Psoas muscle (tissue), 8 donors: ENCODE measurements around the gene SUSD3. TPM values are rescaled to one million over a fixed set of nuclear protein-coding genes. Genes with fewer than 3 reads are reported as not detected.
A peak's percentile ranks its signal among the peaks of the same experiment; 100 is the strongest.

Experiments used
- ATAC-seq, 4 donors: fragments of 200-7000 bp; cut with Tn5 transposase; one replicate each; pipeline ENCODE4 v1.9.1; 2020; ENCODE audit warnings: moderate library complexity in 3 of 4, mild to moderate bottlenecking in 2 of 4
- DNase-seq, 2 donors: peaks; one replicate each; pipeline ENCODE4 v3.0.0-alpha.2; 2020
- H3K27ac ChIP-seq: fragments of 200-600 bp; one replicate; pipeline ENCODE4 v1.8.0; 2022
- H3K27me3 ChIP-seq, 3 donors: fragments of 200-600 bp in 1 of 3; one replicate each; pipeline versions ENCODE4 v1.6.1 to v1.8.0; 2013 to 2022; ENCODE audit warnings: low read length in 2 of 3, mild to moderate bottlenecking in 2 of 3, moderate library complexity in 1 of 3; ENCODE audit not compliant: insufficient read depth in 3 of 3
- H3K36me3 ChIP-seq, 2 donors: fragments of 200-600 bp in 1 of 2; one replicate each; pipeline versions ENCODE4 v1.6.1 to v1.8.0; 2013 to 2022; ENCODE audit warnings: low read depth in 1 of 2, mild to moderate bottlenecking in 1 of 2, moderate library complexity in 1 of 2; ENCODE audit not compliant: insufficient read depth in 1 of 2
- H3K4me1 ChIP-seq: fragments of 200-600 bp; one replicate; pipeline ENCODE4 v1.8.0; 2022
- H3K4me3 ChIP-seq: fragments of 200-600 bp; one replicate; pipeline ENCODE4 v1.8.0; 2022; ENCODE audit warnings: mild to moderate bottlenecking
- H3K9me3 ChIP-seq: fragments of 200-600 bp; one replicate; pipeline ENCODE4 v1.8.0; 2022
- WGBS, 3 donors: extraction: QIAGEN DNeasy Blood & Tissue Kit; methylation state at CpG; one replicate each; pipeline versions ENCODE4 v1.1.6 to v1.1.7; 2013; 5-methylcytosine and 5-hydroxymethylcytosine counted together
- intact Hi-C, 2 donors: fragments of 100-400 bp; cut with DNase I; formaldehyde crosslinking; loops; one replicate each; pipeline versions ENCODE4 v1.11.0 to v1.14.2; 2022
- polyA plus RNA-seq, 3 donors: library from polyadenylated mRNA; stranded (reverse); fragments of 200-250 nt; gene quantifications; one replicate each; pipeline ENCODE4 v1.2.3, GENCODE V29; 2013
- total RNA-seq, 4 donors: library from RNA; stranded (reverse); fragmentation: NEBNext Ultra II Directional in 2 of 4; extraction: Animal tissue kit (Norgen Biotek cat#: 25700) in 2 of 4; gene quantifications; one replicate each; pipeline versions ENCODE4 v1.2.1 to v1.2.4, GENCODE V29; 2021 to 2023
- TF ChIP-seq, protein P1 (sequence below): fragments of 200-600 bp; IDR thresholded peaks from one replicate; pipeline ENCODE4 v1.8.0; 2022; ENCODE audit warnings: antibody characterized with exemption
- donor health status: healthy with polysubstance abuse.
- donor health status: DM: no; HTN: no; CAD: no; lungs with moderate emphysema.
- donor health status: Bipolar disorder and iron deficiency.
- donor health status: healthy.
- donor health status: DM: yes; HTN: yes; CAD: no.
- donor health status: DM: no; HTN: no; CAD: no.
- donor health status: DM: no; HTN: no; CAD: no.
- donor health status: DM: yes; HTN: yes; CAD: no.

SUSD3 gene
- total and polyA plus RNA-seq, 7 donors, result 0.13 to 0.65 (median 0.34) TPM; not detected in 2

DNA sequence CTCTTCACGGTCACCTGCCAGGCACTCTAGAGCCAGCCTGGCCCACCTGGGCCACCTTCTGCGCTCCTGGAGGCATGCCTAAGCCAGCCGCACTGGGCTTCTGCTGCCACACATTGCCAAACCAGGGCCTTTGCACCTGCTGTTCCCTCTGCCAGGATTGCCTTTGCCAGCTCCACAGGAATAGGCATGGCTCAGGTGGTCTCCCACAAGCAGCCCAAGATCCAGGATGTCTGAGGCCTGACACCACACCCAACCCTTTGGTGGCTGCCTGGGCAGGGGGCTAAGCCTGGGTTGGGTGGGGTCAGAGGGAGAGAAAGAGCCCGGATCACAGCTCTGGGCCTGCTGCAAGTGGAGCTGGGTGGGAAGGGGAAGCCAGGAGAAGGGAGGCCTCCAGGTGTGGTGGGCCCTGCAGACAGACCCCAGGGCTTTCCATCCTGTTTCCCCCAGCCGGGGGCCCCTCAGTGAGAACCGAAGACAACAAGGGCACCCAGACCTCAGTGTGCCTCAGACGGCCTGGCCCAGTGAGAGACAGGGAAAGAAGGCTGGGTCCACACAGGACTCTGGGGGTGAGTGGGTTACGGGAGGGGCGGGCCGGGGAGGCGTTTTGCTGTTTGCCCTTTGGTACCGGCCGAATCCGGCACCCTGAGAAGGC is 672 bp upstream of the SUSD3 start:
- WGBS, 3 donors, result 67 to 80% (median 71%) methylated on average over 14 of the region's 14 CpGs
- Histone ChIP-seq H3K4me3 (peak overlapping the region; percentile 66), H3K4me1 (no peaks in the 10 kb centered on the region), H3K27ac (no peak overlapping the region), H3K9me3 (no peaks in the 10 kb centered on the region), H3K36me3 (no peaks in the 10 kb centered on the region), H3K27me3 (peaks cover 0 to 30% (median 0%) of the 10 kb centered on the region in 3 donors)
- DNase-seq, result no peak
- peak; percentile 8 to 22 (median 16) for ATAC-seq
- TF ChIP-seq, protein P1, sequence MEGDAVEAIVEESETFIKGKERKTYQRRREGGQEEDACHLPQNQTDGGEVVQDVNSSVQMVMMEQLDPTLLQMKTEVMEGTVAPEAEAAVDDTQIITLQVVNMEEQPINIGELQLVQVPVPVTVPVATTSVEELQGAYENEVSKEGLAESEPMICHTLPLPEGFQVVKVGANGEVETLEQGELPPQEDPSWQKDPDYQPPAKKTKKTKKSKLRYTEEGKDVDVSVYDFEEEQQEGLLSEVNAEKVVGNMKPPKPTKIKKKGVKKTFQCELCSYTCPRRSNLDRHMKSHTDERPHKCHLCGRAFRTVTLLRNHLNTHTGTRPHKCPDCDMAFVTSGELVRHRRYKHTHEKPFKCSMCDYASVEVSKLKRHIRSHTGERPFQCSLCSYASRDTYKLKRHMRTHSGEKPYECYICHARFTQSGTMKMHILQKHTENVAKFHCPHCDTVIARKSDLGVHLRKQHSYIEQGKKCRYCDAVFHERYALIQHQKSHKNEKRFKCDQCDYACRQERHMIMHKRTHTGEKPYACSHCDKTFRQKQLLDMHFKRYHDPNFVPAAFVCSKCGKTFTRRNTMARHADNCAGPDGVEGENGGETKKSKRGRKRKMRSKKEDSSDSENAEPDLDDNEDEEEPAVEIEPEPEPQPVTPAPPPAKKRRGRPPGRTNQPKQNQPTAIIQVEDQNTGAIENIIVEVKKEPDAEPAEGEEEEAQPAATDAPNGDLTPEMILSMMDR, result no peak
- intact Hi-C loops, result no loop called here

DNA sequence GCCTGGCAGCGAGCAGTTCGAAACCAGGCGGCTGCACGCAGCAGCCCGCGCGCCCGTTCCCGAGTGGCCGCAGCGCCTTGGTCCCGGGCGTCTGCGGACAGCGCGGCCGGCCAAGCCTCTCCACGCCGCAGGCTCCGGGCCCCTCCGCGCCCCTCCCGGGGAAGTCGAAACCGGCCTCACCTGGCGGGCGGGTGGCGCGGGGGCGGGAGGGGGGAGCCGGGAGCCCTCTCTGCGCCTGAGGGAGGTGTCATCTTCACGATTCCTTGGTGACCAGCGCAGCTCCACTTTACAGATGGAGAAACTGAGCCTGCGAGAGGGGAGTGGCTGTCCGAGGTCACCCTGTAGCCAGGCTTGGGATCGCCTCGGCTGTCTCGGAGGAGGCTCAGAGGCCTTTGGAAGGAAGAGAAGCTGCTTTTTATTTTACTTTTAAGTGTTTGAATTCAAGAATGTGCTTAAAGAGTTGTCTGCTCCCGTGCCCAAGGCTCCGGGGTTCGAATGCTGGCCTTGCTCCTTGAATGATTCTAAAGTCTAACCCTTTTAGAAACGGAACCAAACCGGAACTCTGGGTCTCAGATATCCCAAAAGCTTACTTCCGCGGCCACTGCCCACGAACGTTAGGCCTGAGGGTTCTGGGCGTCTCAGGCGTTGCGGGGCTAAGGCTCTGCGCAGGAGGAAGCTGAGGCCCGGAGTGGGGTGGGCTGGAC is 662 bp downstream of the SUSD3 start:
- Histone ChIP-seq H3K36me3 (no peaks in the 10 kb centered on the region), H3K4me1 (no peaks in the 10 kb centered on the region), H3K4me3 (peak overlapping the region; percentile 66), H3K27ac (no peak overlapping the region), H3K9me3 (no peaks in the 10 kb centered on the region), H3K27me3 (peaks cover 0 to 35% (median 0%) of the 10 kb centered on the region in 3 donors)
- ATAC-seq, result peak in 1 of 4 donors; percentile 17
- DNase-seq, result no peak
- TF ChIP-seq, protein P1, result no peak
- 30 to 64% (median 44%) methylated on average over 24 to 53 of the region's 53 CpGs for WGBS, 3 donors
- intact Hi-C loops, result no loop called here

DNA sequence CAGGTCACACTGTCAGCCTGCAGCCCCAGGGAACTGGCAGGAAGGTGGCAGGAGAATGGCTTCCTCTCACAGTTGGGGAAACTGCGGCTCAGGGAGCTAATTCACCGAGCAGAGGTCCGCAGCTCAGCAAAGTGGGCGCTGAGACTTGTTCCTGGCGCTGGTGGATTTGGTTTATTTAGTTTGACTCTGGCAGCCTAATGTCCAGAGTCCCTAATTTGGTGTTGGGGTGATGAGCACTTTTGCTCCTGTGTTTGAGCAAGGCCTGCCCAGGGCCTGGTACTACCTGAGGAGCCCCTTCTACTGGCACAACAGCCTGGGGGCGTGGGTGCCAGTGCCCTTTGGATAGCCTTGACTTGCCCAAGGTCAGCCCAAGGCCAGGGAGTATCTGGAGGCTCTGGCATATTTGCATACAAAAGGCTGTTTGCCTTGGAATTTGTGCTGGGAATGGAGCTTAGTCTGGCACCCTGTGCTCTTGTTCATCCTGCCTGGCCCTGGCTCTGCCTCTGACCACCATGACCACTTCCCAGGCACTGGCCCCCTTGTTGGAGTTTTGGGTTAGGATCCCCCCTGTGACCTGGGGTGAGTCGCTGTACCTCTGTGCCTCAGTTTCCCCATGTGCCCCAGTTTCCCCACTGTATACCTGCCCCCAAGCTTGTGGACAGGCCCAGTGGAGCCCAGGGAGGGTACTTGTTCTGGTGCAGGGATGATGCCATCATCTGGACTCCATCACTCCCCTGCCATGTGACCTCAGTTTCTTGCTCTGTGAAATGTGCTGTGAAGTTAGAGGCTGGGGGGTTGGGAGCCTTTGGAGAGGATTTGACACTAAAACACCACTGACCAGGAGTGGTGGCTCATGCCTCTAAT is 1.4 kb downstream of the SUSD3 start:
- H3K27ac ChIP-seq, result no peak overlapping the region
- ATAC-seq, result no peak
- intact Hi-C loops, result no loop called here
- no peak for DNase-seq
- 84 to 88% (median 86%) methylated on average over 7 of the region's 7 CpGs for WGBS, 3 donors
- H3K4me1 ChIP-seq, result no peaks in the 10 kb centered on the region
- H3K9me3 ChIP-seq, result no peaks in the 10 kb centered on the region
- H3K4me3 ChIP-seq, result peak overlapping the region; percentile 66
- no peaks in the 10 kb centered on the region for H3K36me3 ChIP-seq
- H3K27me3 ChIP-seq, result peaks cover 0 to 35% (median 0%) of the 10 kb centered on the region in 3 donors
- TF ChIP-seq, protein P1, result no peak

DNA sequence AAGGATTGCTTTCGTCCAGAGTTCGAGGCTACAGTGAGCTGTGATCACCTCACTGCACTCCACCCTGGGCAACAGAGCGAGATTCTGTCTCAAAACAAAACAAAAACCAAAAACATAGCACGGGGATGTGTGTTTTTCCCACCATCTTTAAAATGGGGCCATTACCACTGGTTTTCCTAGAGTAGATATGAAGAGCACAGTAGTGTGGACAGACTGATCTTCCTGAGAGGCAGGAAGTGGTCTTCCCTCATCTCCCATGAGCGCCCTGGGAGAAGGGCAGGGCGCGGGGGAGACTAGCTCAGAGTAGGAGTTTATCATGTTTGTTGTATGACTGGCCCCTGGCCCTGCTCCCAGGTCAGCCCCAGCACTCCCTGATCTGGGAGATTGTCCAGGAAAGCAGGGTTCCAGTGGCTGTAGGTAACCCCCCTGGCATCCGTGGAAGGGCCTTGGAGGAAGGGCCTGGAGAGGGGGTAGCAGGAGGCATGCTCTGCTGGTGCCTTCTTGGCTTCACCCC is 2.3 kb downstream of the SUSD3 start:
- ATAC-seq, result no peak
- intact Hi-C loops, result no loop called here

More for the DNA sequence above, 2.3 kb downstream of the SUSD3 start:
- no peak for DNase-seq
- TF ChIP-seq, protein P1, result no peak
- H3K36me3 ChIP-seq, result no peaks in the 10 kb centered on the region
- H3K27me3 ChIP-seq, result peaks cover 0 to 35% (median 0%) of the 10 kb centered on the region in 3 donors
- H3K9me3 ChIP-seq, result no peaks in the 10 kb centered on the region
- H3K4me1 ChIP-seq, result no peaks in the 10 kb centered on the region
- no peak overlapping the region for H3K4me3 ChIP-seq
- H3K27ac ChIP-seq, result no peak overlapping the region
- WGBS, 3 donors, result 84 to 89% (median 87%) methylated on average over 8 of the region's 8 CpGs
